ENCODE measurements around the gene ZNF469.

DNA sequence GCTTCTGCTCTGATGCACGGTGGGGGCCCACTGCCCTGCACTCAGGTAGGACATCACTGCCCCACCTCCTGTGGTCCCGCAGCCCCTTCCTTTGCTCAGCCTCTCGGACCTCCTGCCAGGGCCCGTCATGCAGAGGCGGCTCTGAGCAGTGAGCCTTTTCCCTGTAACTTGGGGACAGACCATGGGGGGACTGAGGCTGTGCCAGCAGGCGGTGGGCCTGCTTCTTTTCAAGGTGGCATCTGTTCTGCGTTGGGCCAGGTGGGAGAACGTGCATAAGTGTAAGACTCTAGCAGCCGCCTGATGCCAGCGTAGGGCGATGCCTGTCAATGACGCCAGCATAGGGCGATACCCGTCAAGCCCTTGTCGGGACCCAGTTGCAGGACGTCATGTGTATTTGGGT is 40.3 kb upstream of the ZNF469 start:
- TF ChIP-seq EZH2 (IDR thresholded peaks at IDR 0.05) (no peak), POLR2AphosphoS5 (IDR thresholded peaks at IDR 0.05; ENCODE audit: borderline replicate concordance, low read depth, low read length) (no peak), FOXP2 (optimal IDR thresholded peaks at IDR 0.05; ENCODE audit: control extremely low read depth, extremely low read length, insufficient read depth) (no peak)

All from SK-N-MC (cell line).